MM.1S (cell line): ENCODE results near the gene RASAL2.

ENCODE experiments used
- DNase-seq: peaks from one replicate; pipeline ENCODE4 v3.0.0-alpha.2; 2015
- H2AFZ ChIP-seq: fragments of 300-600 bp; sonication (generic); 2 replicates; pipeline ENCODE4 v1.6.0; 2016; ENCODE audit warnings: antibody characterized with exemption, low read length
- H3F3A ChIP-seq: fragments of 300-600 bp; sonication (generic); 2 replicates; pipeline ENCODE4 v1.6.1; 2016; ENCODE audit warnings: mild to moderate bottlenecking, antibody characterized with exemption, low read length, moderate library complexity, mixed read lengths; ENCODE audit not compliant: insufficient read depth
- H3K27ac ChIP-seq: fragments of 300-600 bp; sonication (generic); 2 replicates; pipeline ENCODE4 v1.5.1; 2016; ENCODE audit warnings: mild to moderate bottlenecking, low read length
- H3K27me3 ChIP-seq: fragments of 300-600 bp; sonication (generic); replicated peaks from 2 replicates; pipeline ENCODE4 v1.6.0; 2016; ENCODE audit warnings: low read length; ENCODE audit not compliant: insufficient read depth
- H3K36me3 ChIP-seq: fragments of 300-600 bp; sonication (generic); replicated peaks from 2 replicates; pipeline ENCODE4 v1.6.1; 2016; ENCODE audit warnings: mild to moderate bottlenecking, low read length, mixed read lengths; ENCODE audit not compliant: insufficient read depth
- H3K4me1 ChIP-seq: fragments of 300-600 bp; sonication (generic); 2 replicates; pipeline ENCODE4 v1.6.1; 2016; ENCODE audit warnings: low read length, mixed read lengths
- H3K4me2 ChIP-seq: fragments of 300-600 bp; sonication (generic); 2 replicates; pipeline ENCODE4 v1.6.0; 2016; ENCODE audit warnings: low read depth, low read length
- H3K4me3 ChIP-seq: fragments of 300-600 bp; sonication (generic); 2 replicates; pipeline ENCODE4 v1.5.1; 2016; ENCODE audit warnings: low read length, mixed read lengths
- H3K79me2 ChIP-seq: fragments of 300-600 bp; sonication (generic); 2 replicates; pipeline ENCODE4 v1.6.1; 2016; ENCODE audit warnings: mixed run types, low read length, mixed read lengths
- H3K9ac ChIP-seq: fragments of 300-600 bp; sonication (generic); 2 replicates; pipeline ENCODE4 v1.6.1; 2016; ENCODE audit warnings: low read length, mixed read lengths
- H3K9me2 ChIP-seq: fragments of 300-600 bp; sonication (generic); replicated peaks from 2 replicates; pipeline ENCODE4 v1.6.1; 2016; ENCODE audit warnings: mild to moderate bottlenecking, low read length, mixed read lengths; ENCODE audit not compliant: insufficient read depth
- H3K9me3 ChIP-seq: fragments of 300-600 bp; sonication (generic); replicated peaks from 2 replicates; pipeline ENCODE4 v1.6.1; 2016; ENCODE audit warnings: mild to moderate bottlenecking, low read length, mixed read lengths; ENCODE audit not compliant: insufficient read depth
- H4K20me1 ChIP-seq: fragments of 300-600 bp; sonication (generic); 2 replicates; pipeline ENCODE4 v1.6.1; 2016; ENCODE audit warnings: mild to moderate bottlenecking, low read length, moderate library complexity, mixed read lengths; ENCODE audit not compliant: insufficient read depth
- CTCF ChIP-seq: fragments of 300-600 bp; sonication (generic); IDR thresholded peaks from 2 replicates; pipeline ENCODE4 v1.5.1; 2016; ENCODE audit warnings: antibody characterized with exemption, low read length, mixed read lengths
- EZH2 ChIP-seq: fragments of 300-600 bp; sonication (generic); optimal IDR thresholded peaks from 2 replicates; pipeline ENCODE3; 2017; ENCODE audit warnings: low read depth, mild to moderate bottlenecking, antibody characterized with exemption, low read length, mixed read lengths
- EZH2phosphoT487 ChIP-seq: fragments of 300-600 bp; sonication (generic); IDR thresholded peaks from 2 replicates; pipeline ENCODE4 v1.6.1; 2018; ENCODE audit warnings: antibody characterized with exemption, low read length

RASAL2 gene

DNA sequence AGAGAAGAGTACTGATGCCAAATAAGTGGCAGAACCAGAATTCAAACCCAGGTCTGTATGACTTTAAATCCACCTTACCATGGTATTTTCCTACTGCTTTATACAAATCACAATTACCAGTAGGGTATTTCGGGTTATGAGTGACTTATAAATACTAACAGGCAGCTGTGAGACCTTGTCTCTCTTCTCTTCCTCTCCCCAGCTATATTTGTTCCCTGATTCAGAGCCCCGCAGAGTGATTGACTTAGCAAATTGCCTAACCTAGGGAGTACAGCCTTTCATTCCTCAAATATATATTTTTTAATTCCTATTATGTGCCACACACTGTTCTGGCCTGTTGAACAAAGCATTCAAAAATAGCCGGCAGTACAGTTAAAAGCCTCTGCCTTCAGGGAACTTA lies 234.8 kb downstream of the RASAL2 start:
- no peak overlapping the region for H3K27ac ChIP-seq
- no peaks in the 10 kb centered on the region for H3K79me2 ChIP-seq
- H3K4me2 ChIP-seq = no peak overlapping the region

DNA sequence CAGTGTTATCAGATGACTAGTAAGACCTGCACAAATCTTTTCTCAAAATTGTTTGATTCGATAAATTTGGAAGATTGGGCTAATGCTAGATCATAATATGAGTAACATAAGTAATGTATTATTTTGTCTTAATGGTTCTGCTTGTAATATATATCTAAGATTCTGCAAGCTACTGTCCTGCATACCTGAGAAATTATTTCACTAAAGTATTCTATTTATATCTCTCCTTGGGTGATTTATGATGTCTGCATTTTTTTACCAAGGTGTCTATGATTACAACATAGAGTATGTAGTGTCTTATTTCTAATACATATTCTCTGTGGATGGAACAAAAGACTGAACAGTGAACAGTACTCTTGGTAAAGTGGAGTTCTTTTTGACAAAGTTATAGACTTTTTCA lies 236.2 kb downstream of the RASAL2 start:
- no peak for DNase-seq
- no peak overlapping the region for H3K4me2 ChIP-seq
- no peaks in the 10 kb centered on the region for H4K20me1 ChIP-seq
- no peaks in the 10 kb centered on the region for H3K36me3 ChIP-seq
- H3K79me2 ChIP-seq = no peaks in the 10 kb centered on the region
- no peaks in the 10 kb centered on the region for H3K9me3 ChIP-seq
- H3K4me1 ChIP-seq = no peaks in the 10 kb centered on the region
- H2AFZ ChIP-seq = no peak overlapping the region
- H3F3A ChIP-seq = no peaks in the 10 kb centered on the region
- TF ChIP-seq CTCF (no peak), EZH2 (no peak), EZH2phosphoT487 (no peak)
- H3K27me3 ChIP-seq = no peaks in the 10 kb centered on the region
- H3K4me3 ChIP-seq = no peak overlapping the region
- no peak overlapping the region for H3K27ac ChIP-seq
- no peaks in the 10 kb centered on the region for H3K9me2 ChIP-seq
- no peak overlapping the region for H3K9ac ChIP-seq

More for the DNA sequence above, 234.8 kb downstream of the RASAL2 start:
- Histone ChIP-seq H2AFZ (no peak overlapping the region), H3K4me1 (no peaks in the 10 kb centered on the region), H3K9me3 (no peaks in the 10 kb centered on the region), H4K20me1 (no peaks in the 10 kb centered on the region), H3K4me3 (no peak overlapping the region), H3K27me3 (no peaks in the 10 kb centered on the region), H3K9ac (no peak overlapping the region), H3K36me3 (no peaks in the 10 kb centered on the region), H3K9me2 (no peaks in the 10 kb centered on the region), H3F3A (no peaks in the 10 kb centered on the region)
- no peak for DNase-seq
- TF ChIP-seq EZH2 = no peak
- TF ChIP-seq EZH2phosphoT487 = no peak
- TF ChIP-seq CTCF = no peak

GRCh38 chr1:178330848-178331497 lies 237.1 kb downstream of the RASAL2 start:
- Histone ChIP-seq H3K27ac (no peak overlapping the region), H4K20me1 (no peaks in the 10 kb centered on the region), H3K9me2 (no peaks in the 10 kb centered on the region), H3K9ac (no peak overlapping the region), H3K9me3 (no peaks in the 10 kb centered on the region), H2AFZ (no peak overlapping the region), H3K36me3 (no peaks in the 10 kb centered on the region), H3K4me3 (no peak overlapping the region), H3K79me2 (no peaks in the 10 kb centered on the region), H3K4me1 (no peaks in the 10 kb centered on the region), H3F3A (no peaks in the 10 kb centered on the region), H3K4me2 (no peak overlapping the region), H3K27me3 (no peaks in the 10 kb centered on the region)
- DNase-seq = no peak
- no peak for TF ChIP-seq CTCF
- TF ChIP-seq EZH2 = no peak
- TF ChIP-seq EZH2phosphoT487 = no peak
